Measurements from ENCODE around the gene RELA.
A peak's percentile ranks its signal among the peaks of the same experiment; 100 is the strongest.
"Not testable (repeated sequence)": the region's sequence is repeated elsewhere in the genome, so short reads cannot be mapped to it uniquely, and the experiment has no call there.

Gene RELA

GRCh38 chr11:65662799-65663638 is at the start of gene RELA:
Gene RELA (minus strand): TSS chr11:65662916. CDS start chr11:65662832, 84 bp downstream.
- DNase-seq (ENCODE audit: low read depth): peak; percentile 81

- peak; percentile 99 for DNase-seq (ENCODE audit: low read depth)
These were observed 49.3 kb upstream of the RELA start, which contains the start of gene KAT5 for GRCh38 chr11:65711785-65712632. Gene KAT5 (plus strand): TSS chr11:65712252. CDS start chr11:65712268, 16 bp downstream.

GRCh38 chr11:65710421-65710820 is 47.7 kb upstream of the RELA start:
- no peak for DNase-seq (ENCODE audit: low read depth)

- no peak for DNase-seq (ENCODE audit: low read depth)
These were observed 46.9 kb upstream of the RELA start for GRCh38 chr11:65709661-65710060.

- DNase-seq (ENCODE audit: low read depth): no peak
These were observed 45.7 kb upstream of the RELA start for GRCh38 chr11:65708451-65708850.

- DNase-seq (ENCODE audit: low read depth): not testable (repeated sequence)
These were observed 44.3 kb upstream of the RELA start for GRCh38 chr11:65707002-65707401.

- DNase-seq (ENCODE audit: low read depth): not testable (repeated sequence)
These were observed 43.6 kb upstream of the RELA start for GRCh38 chr11:65706303-65706763.

- DNase-seq (ENCODE audit: low read depth): no peak
These were observed 41.1 kb upstream of the RELA start for GRCh38 chr11:65703846-65704245.

- no peak for DNase-seq (ENCODE audit: low read depth)
These were observed 39.0 kb upstream of the RELA start for GRCh38 chr11:65701686-65702085.

GRCh38 chr11:65700399-65700798 is 37.7 kb upstream of the RELA start:
- no peak for DNase-seq (ENCODE audit: low read depth)

- DNase-seq (ENCODE audit: low read depth): no peak
These were observed 36.6 kb upstream of the RELA start for GRCh38 chr11:65699306-65699705.

GRCh38 chr11:65698205-65698604 is 35.5 kb upstream of the RELA start:
- DNase-seq (ENCODE audit: low read depth): no peak

GRCh38 chr11:65696802-65697552 is 34.3 kb upstream of the RELA start:
- no peak for DNase-seq (ENCODE audit: low read depth)

GRCh38 chr11:65695459-65696241 is 32.9 kb upstream of the RELA start:
- DNase-seq (ENCODE audit: low read depth): no peak

- no peak for DNase-seq (ENCODE audit: low read depth)
These were observed 29.7 kb upstream of the RELA start for GRCh38 chr11:65692367-65692766.

GRCh38 chr11:65691847-65692246 is 29.1 kb upstream of the RELA start:
- DNase-seq (ENCODE audit: low read depth): not testable (repeated sequence)

- DNase-seq (ENCODE audit: low read depth): no peak
These were observed 23.3 kb upstream of the RELA start for GRCh38 chr11:65685981-65686380.

GRCh38 chr11:65683480-65683879 is 20.8 kb upstream of the RELA start:
- not testable (repeated sequence) for DNase-seq (ENCODE audit: low read depth)

GRCh38 chr11:65680192-65680743 is 17.6 kb upstream of the RELA start:
- DNase-seq (ENCODE audit: low read depth): no peak

- no peak for DNase-seq (ENCODE audit: low read depth)
These were observed 10.3 kb upstream of the RELA start for GRCh38 chr11:65672982-65673381.

Measured in HS-27A (cell line).